SKM-1 treated with dmso at 0.1 percent for 144 hours (cell line): ENCODE results near the gene STK39.

Source experiments
- DNase-seq: peaks from one replicate; lab custom pipeline; 2025; ENCODE audit not compliant: unreplicated experiment; lab: John Stamatoyannopoulos, UW

Gene STK39

DNA sequence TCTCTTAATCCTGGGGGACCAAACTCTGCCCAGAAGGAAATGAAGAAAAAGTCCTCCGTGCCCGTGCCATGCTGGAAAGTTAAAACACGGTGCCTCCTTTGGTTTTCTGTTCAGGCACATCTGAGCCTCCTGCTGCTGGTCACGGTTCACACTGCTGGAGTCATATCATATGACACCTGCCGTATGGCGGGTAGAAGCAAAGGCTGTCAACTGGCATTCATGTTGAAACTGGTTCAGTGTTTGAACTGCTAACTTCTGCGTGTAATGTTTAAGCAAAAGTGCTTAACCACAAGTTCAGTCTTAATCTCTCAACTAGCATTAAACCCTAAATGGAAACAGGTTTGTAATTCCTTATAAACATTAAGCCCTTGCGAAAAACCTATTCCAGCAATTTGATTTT lies 3.1 kb downstream of the STK39 start:
- no peak for DNase-seq

- DNase-seq, result no peak
Observed at GRCh38 chr2:168243061-168243460, 4.3 kb downstream of the STK39 start.

- DNase-seq, result no peak
Observed at GRCh38 chr2:168241746-168242145, 5.6 kb downstream of the STK39 start.

- DNase-seq, result no peak
Observed at GRCh38 chr2:168241208-168241607, 6.2 kb downstream of the STK39 start.

DNA sequence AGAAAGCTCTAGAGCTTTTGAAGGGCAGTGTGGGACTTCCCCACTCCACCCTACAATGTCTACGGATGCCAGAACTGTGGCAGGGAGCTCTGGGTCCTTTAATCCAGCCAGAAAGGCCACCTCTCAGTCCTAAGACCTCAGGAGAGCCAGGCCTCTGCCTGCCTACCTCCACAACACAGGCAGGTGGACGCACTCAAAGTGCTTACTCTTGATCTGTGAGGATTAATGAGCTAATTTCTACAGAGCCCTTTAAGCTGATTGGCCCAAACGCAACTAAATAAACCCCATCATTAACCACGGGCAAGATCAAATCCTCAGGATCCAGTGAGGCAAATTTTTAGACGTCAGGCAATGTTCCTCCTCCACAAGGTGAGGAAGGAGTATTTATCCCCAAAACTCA lies 8.1 kb downstream of the STK39 start:
- no peak for DNase-seq

DNA sequence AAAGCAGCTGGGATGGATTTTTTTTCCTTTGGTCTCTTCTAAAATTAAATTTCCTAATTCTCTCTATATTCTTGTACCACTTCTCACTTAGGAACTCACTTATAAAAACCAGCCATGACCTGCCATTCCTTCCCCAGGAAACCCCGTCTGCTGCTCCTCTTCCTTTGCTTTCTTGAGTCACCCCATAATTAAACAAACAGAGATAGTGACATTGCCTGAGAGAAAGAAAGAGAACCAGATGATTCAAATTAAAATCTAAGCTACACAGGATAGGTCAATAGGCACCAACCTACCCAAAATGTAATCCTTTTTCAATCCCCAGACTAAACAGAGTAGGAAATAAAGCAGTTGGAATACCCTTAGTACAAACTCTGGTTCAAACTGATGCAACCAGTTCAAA lies 9.7 kb downstream of the STK39 start:
- no peak for DNase-seq

DNA sequence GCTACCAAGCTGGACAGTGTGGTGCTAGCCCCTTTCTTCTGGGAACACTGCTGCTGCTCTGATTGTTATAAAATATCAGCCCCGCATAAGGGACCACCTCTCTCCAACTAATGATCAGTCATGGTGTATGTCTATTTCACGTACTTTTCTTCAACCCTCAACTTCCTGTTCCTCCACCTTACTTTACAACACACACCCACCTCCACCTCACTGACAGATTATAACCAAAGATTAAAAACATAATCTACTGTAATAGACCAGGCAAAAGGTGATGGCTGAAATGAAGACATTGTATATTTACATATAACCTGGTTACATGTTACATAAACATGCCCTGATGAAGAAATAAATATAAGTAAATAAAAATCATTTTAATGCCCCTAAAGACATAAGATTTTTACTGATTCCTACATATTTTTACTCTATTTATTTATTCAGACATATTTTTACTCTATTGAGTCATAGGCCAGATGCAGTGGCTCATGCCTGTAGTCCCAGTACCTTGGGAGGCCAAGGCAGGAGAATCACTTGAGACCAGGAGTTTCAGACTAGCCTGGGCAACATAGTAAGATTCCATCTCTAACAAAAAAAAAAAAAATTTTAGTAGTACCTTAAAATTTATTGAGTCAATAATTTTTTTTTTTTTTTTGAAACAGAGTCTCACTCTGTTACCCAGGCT lies 12.8 kb downstream of the STK39 start:
- DNase-seq, result no peak

DNA sequence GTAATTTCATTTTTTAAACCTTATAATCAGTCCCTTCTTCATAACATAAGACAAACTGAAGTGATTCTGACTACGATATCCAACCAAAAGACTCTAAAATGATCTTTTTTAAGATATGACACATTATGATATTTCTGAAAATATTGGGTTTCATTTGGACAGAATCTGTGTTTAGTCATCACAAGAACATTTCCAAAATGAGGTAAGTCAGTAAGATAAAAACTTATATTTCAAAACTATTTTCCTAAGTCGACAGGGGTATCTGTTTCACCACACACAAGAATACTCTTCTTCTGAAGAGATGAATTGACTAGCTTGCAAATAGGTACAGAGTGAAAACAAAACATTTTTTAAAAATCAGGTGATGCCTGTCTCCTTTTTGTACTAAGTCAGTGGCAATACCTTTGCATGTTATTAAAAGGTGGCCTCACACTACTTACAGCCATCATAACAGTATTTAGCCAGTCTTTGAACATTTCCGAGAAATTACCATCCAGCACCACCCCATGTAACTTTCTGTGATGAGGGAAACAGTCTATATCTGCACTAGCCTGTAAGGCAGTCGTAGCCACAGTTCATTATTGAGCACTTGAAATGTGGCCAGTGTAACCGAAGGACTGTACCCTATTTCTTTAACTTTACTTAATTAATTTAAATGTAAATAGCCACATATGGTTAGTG lies 13.5 kb downstream of the STK39 start:
- no peak for DNase-seq

GRCh38 chr2:168233166-168233565 lies 14.2 kb downstream of the STK39 start:
- no peak for DNase-seq

GRCh38 chr2:168231609-168232241 lies 15.7 kb downstream of the STK39 start:
- no peak for DNase-seq

DNA sequence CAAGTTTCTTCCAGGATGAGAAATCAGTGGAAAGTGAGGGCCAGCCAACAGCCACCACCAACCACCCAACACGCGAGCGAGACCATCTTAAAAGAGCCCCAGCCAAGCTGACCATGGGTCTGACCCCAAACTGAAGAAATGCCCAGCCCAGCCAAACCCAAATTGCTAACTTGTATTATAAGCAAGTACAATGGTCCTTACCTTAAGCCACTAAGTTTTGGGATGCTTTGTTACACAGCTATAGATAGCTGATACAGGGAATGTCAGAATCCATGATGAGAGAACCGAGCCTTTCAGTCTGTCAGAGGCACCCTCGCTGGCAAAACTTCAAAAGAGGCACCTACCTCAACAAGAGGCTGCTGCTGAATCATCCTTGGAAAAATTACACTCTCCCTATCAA lies 17.0 kb downstream of the STK39 start:
- DNase-seq, result no peak

DNA sequence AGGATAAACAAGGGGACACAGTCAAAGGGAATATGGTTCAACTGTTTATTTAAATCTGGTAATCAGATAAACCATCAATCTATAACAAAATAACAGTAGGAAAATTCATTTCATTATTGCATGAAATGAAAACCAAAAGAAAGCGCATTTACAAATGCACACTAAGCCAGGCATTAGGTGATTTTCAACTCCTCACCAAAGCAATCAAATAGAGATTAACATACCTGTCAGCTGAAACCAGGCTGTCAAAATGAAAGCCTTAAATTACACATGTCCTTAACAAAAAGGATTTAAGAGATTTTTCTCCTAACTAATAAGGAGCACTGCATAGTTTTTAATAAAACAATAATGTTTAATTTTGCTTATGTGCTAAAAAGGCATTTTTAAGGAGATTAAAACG lies 23.0 kb downstream of the STK39 start:
- no peak for DNase-seq

GRCh38 chr2:168222088-168222487 lies 25.3 kb downstream of the STK39 start:
- DNase-seq, result no peak

- DNase-seq, result no peak
Observed at GRCh38 chr2:168220965-168221819, 26.2 kb downstream of the STK39 start.

GRCh38 chr2:168217920-168218319 lies 29.5 kb downstream of the STK39 start:
- no peak for DNase-seq

DNA sequence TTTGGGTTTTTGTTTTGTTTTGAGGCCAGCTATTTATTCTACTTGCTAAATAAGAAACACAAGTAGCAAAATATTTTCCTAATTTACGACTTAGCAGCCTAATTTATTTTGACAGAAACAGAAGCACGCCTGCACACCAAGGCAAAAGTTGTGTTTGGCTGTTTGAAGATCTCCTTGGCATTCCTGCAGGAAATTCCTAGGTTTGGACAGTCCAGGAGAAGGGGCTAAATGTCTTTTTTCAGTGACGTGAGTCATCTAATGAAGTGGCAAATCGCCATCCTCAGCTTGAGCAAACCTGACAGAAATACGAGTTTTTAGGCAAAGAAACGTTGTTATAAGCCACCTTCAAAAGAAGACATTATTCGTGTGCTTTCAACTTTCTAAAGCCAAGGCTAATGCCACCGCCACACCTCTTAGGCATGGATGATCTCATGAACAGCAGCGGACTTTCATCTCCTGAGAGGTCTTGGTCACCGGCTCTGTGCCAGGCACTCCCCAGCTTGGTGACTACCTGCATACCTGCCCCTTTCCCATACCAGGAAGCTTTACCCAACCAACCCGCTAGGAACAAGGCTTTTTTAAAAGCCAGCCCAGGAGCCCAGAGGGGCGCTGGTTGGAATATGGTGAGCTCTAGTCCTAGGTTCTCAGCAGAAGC lies 30.9 kb downstream of the STK39 start:
- no peak for DNase-seq

GRCh38 chr2:168215813-168216212 lies 31.6 kb downstream of the STK39 start:
- no peak for DNase-seq

DNA sequence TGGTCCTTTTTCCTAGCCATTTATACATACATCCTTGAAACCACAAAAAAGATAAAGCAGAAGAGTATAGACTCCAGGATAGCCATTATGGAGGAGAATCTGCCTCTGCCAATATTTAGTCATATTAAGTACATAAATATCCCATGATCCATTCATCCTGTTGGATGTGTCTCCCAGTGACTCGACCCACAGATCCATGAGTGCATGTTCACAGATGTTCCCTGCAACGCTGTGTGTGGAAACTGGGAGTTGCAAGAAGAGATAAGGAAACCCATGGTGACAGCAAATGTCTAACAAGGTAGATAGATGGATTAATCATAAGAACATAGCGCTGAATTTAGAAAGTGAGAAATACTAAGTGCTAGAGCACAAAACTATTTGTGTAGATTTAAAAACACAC lies 34.5 kb downstream of the STK39 start:
- DNase-seq, result no peak

DNA sequence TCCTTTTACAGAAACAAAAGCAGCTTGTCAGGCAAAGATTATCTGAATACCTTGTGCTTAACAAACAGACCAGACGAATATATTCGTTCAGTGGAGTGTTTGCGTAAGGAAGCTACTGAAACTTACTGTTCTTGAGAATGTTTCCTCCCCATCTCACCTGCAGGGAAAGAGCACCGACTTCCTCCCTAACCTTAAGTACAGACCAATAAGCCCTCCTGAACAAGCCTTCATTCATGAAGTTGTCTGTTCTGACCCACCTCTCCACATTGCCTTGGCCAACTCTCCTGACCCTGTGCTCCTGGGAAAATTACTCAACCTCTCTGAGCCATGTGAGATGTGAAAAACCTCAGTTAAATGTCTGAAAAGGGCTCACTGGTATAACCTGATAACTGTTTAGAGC lies 35.2 kb downstream of the STK39 start:
- DNase-seq, result no peak

GRCh38 chr2:168211664-168212163 lies 35.7 kb downstream of the STK39 start:
- no peak for DNase-seq
